22Rv1 (cell line): ENCODE data around the gene GIT2.

ENCODE experiments used
- CTCF ChIP-seq: fragments of 450-650 bp; IDR thresholded peaks from 2 replicates; pipeline ENCODE4 v1.5.1; 2017; ENCODE audit warnings: mild to moderate bottlenecking
- ZFX ChIP-seq: fragments of 450-650 bp; IDR thresholded peaks from 2 replicates; pipeline ENCODE4 v1.6.1; 2017; ENCODE audit warnings: antibody characterized with exemption, borderline replicate concordance

- TF ChIP-seq CTCF (no peak), ZFX (no peak)
These were observed 19.0 kb upstream of the GIT2 start for GRCh38 chr12:110015132-110015531.
